ENCODE results near the gene ACAN.

Gene ACAN

GRCh38 chr15:88802250-88802990 lies 816 bp upstream of the ACAN start:
- no peak for DNase-seq

- no peak for DNase-seq
Observed at GRCh38 chr15:88802991-88803240, 320 bp upstream of the ACAN start.

GRCh38 chr15:88803920-88804247 lies 648 bp downstream of the ACAN start:
- DNase-seq: no peak

- DNase-seq: peak; percentile 52
Observed at GRCh38 chr15:88804257-88804656, 1.0 kb downstream of the ACAN start.

GRCh38 chr15:88805031-88805780 lies 2.0 kb downstream of the ACAN start:
- no peak for DNase-seq

- DNase-seq: peak; percentile 73
Observed at GRCh38 chr15:88810446-88810845, 7.2 kb downstream of the ACAN start.

GRCh38 chr15:88812133-88812532 lies 8.9 kb downstream of the ACAN start:
- DNase-seq: peak; percentile 33

GRCh38 chr15:88813960-88814359 lies 10.7 kb downstream of the ACAN start:
- no peak for DNase-seq

- no peak for DNase-seq
Observed at GRCh38 chr15:88814393-88814792, 11.2 kb downstream of the ACAN start.

- DNase-seq: no peak
Observed at GRCh38 chr15:88818920-88819319, 15.7 kb downstream of the ACAN start.

- DNase-seq: no peak
Observed at GRCh38 chr15:88821993-88822392, 18.8 kb downstream of the ACAN start.

- peak; percentile 45 for DNase-seq
Observed at GRCh38 chr15:88828791-88829190, 25.6 kb downstream of the ACAN start.

GRCh38 chr15:88830016-88830415 lies 26.8 kb downstream of the ACAN start:
- DNase-seq: no peak

- peak; percentile 52 for DNase-seq
Observed at GRCh38 chr15:88832820-88833730, 29.8 kb downstream of the ACAN start.

GRCh38 chr15:88833731-88834100 lies 30.5 kb downstream of the ACAN start:
- DNase-seq: no peak

GRCh38 chr15:88834211-88834812 lies 31.1 kb downstream of the ACAN start:
- DNase-seq: peak; percentile 69

- peak; percentile 31 for DNase-seq
Observed at GRCh38 chr15:88835119-88835518, 31.9 kb downstream of the ACAN start.

GRCh38 chr15:88835646-88836045 lies 32.4 kb downstream of the ACAN start:
- DNase-seq: peak; percentile 80

GRCh38 chr15:88838667-88839066 lies 35.4 kb downstream of the ACAN start:
- DNase-seq: no peak

GRCh38 chr15:88839146-88839545 lies 35.9 kb downstream of the ACAN start:
- no peak for DNase-seq

GRCh38 chr15:88839961-88840360 lies 36.7 kb downstream of the ACAN start:
- DNase-seq: no peak

GRCh38 chr15:88841236-88841635 lies 38.0 kb downstream of the ACAN start:
- DNase-seq: peak; percentile 86

- no peak for DNase-seq
Observed at GRCh38 chr15:88842156-88842555, 38.9 kb downstream of the ACAN start.

Measured in fibroblast of skin of back (primary cell).